GM21423 (cell line): ENCODE measurements around the gene PDK1.
"Not testable (repeated sequence)": the region's sequence is repeated elsewhere in the genome, so short reads cannot be mapped to it uniquely, and the experiment has no call there.

Experiments used
- ATAC-seq: cut with Tn5 transposase; IDR thresholded peaks from one replicate; pipeline ENCODE4 v1.9.1; 2021; ENCODE audit warnings: mild to moderate bottlenecking, moderate library complexity; ENCODE audit not compliant: unreplicated experiment

PDK1 gene

GRCh38 chr2:172592190-172592589 is 36.3 kb downstream of the PDK1 start:
- ATAC-seq, result not testable (repeated sequence)

GRCh38 chr2:172596776-172597175 is 40.9 kb downstream of the PDK1 start:
- no peak for ATAC-seq

GRCh38 chr2:172597176-172597842 is 41.4 kb downstream of the PDK1 start:
- ATAC-seq, result no peak

GRCh38 chr2:172599947-172600346 is 44.1 kb downstream of the PDK1 start:
- ATAC-seq, result no peak

- no peak for ATAC-seq
Observed at GRCh38 chr2:172600557-172601008, 44.7 kb downstream of the PDK1 start.

- no peak for ATAC-seq
Observed at GRCh38 chr2:172606285-172606684, 50.4 kb downstream of the PDK1 start.

GRCh38 chr2:172607379-172607928 is 51.6 kb downstream of the PDK1 start:
- no peak for ATAC-seq

- ATAC-seq, result no peak
Observed at GRCh38 chr2:172609488-172609887, 53.6 kb downstream of the PDK1 start.

GRCh38 chr2:172612051-172612450 is 56.2 kb downstream of the PDK1 start:
- no peak for ATAC-seq

GRCh38 chr2:172613040-172613439 is 57.1 kb downstream of the PDK1 start:
- no peak for ATAC-seq

GRCh38 chr2:172613615-172614231 is 57.8 kb downstream of the PDK1 start:
- no peak for ATAC-seq

GRCh38 chr2:172614932-172615331 is 59.0 kb downstream of the PDK1 start:
- ATAC-seq, result no peak

GRCh38 chr2:172615727-172616261 is 59.9 kb downstream of the PDK1 start:
- no peak for ATAC-seq

- ATAC-seq, result no peak
Observed at GRCh38 chr2:172617115-172617514, 61.2 kb downstream of the PDK1 start.

- no peak for ATAC-seq
Observed at GRCh38 chr2:172623249-172623965, 67.5 kb downstream of the PDK1 start.

- no peak for ATAC-seq
Observed at GRCh38 chr2:172624996-172625395, 69.1 kb downstream of the PDK1 start.

GRCh38 chr2:172627181-172627580 is 71.3 kb downstream of the PDK1 start:
- ATAC-seq, result no peak

GRCh38 chr2:172628085-172628484 is 72.2 kb downstream of the PDK1 start:
- no peak for ATAC-seq

- ATAC-seq, result no peak
Observed at GRCh38 chr2:172629586-172629985, 73.7 kb downstream of the PDK1 start.

- no peak for ATAC-seq
Observed at GRCh38 chr2:172630181-172630580, 74.3 kb downstream of the PDK1 start.

- ATAC-seq, result no peak
Observed at GRCh38 chr2:172634477-172634876, 78.6 kb downstream of the PDK1 start.
